Measurements from ENCODE around the gene TMEM185B.

DNA sequence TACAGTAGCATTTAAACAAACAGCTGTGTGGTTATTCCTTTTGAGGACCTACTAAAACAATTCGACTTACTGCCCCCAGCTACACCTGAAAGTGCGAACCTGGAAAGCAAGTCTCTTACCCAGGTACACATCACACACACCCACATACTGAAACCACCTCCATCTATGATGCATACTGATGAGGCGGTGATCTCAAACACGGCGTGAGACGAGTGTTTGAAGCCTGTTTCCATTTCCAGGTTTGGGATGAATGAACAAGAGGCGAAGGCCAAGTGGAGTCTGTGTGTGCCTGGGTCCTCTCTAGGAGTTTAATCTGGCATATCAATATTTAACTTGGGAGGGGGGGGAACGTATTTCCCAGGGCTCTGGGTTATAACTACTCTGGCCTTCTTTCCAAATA is 1.6 kb downstream of the TMEM185B start:
- TF ChIP-seq, protein P1, sequence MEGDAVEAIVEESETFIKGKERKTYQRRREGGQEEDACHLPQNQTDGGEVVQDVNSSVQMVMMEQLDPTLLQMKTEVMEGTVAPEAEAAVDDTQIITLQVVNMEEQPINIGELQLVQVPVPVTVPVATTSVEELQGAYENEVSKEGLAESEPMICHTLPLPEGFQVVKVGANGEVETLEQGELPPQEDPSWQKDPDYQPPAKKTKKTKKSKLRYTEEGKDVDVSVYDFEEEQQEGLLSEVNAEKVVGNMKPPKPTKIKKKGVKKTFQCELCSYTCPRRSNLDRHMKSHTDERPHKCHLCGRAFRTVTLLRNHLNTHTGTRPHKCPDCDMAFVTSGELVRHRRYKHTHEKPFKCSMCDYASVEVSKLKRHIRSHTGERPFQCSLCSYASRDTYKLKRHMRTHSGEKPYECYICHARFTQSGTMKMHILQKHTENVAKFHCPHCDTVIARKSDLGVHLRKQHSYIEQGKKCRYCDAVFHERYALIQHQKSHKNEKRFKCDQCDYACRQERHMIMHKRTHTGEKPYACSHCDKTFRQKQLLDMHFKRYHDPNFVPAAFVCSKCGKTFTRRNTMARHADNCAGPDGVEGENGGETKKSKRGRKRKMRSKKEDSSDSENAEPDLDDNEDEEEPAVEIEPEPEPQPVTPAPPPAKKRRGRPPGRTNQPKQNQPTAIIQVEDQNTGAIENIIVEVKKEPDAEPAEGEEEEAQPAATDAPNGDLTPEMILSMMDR (conservative IDR thresholded peaks at IDR 0.05; ENCODE audit: low read length), result no peak
- TF ChIP-seq EZH2phosphoT487 (IDR thresholded peaks at IDR 0.05; ENCODE audit: borderline replicate concordance), result no peak
